ENCODE results near the gene CHCHD3.

DNA sequence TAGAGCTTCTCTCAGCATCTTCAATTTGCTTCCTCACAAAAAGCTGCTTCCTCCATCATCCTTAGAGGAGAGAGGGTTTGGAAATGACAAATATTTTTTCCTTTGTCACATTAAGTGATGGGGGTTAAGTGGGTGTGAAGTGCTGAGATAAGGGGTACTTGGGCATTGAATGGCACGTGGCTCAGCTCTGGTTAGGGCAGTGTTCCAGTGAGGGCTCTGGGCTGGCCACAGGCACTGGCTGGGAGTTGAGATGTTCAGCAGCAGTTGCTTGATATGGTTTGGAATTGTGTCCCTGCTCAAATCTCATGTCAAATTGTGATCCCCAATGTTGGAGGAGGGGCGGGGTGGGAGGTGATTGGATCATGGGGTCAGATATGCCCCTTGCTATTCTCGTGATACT lies 33.7 kb upstream of the CHCHD3 start:
- TF ChIP-seq EZH2phosphoT487 (IDR thresholded peaks at IDR 0.05; ENCODE audit: low read depth, severe bottlenecking, unreplicated experiment): no peak
- TF ChIP-seq, protein P1, sequence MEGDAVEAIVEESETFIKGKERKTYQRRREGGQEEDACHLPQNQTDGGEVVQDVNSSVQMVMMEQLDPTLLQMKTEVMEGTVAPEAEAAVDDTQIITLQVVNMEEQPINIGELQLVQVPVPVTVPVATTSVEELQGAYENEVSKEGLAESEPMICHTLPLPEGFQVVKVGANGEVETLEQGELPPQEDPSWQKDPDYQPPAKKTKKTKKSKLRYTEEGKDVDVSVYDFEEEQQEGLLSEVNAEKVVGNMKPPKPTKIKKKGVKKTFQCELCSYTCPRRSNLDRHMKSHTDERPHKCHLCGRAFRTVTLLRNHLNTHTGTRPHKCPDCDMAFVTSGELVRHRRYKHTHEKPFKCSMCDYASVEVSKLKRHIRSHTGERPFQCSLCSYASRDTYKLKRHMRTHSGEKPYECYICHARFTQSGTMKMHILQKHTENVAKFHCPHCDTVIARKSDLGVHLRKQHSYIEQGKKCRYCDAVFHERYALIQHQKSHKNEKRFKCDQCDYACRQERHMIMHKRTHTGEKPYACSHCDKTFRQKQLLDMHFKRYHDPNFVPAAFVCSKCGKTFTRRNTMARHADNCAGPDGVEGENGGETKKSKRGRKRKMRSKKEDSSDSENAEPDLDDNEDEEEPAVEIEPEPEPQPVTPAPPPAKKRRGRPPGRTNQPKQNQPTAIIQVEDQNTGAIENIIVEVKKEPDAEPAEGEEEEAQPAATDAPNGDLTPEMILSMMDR (IDR thresholded peaks at IDR 0.05; ENCODE audit: poor library complexity): no peak
- no peak for TF ChIP-seq EZH2 (IDR thresholded peaks at IDR 0.05; ENCODE audit: borderline replicate concordance)

Measured in hepatocyte (in vitro differentiated cells).